ENCODE measurements around the gene SLC40A1. TPM values are rescaled to one million over a fixed set of nuclear protein-coding genes. Genes with fewer than 3 reads are reported as not detected.

SLC40A1 gene
- total and polyA plus RNA-seq, 2 of the 13 experiments (the other 11 are each of a cell fraction or from before 2014, with no cell fraction given), result 10.6 to 24.9 TPM

DNA sequence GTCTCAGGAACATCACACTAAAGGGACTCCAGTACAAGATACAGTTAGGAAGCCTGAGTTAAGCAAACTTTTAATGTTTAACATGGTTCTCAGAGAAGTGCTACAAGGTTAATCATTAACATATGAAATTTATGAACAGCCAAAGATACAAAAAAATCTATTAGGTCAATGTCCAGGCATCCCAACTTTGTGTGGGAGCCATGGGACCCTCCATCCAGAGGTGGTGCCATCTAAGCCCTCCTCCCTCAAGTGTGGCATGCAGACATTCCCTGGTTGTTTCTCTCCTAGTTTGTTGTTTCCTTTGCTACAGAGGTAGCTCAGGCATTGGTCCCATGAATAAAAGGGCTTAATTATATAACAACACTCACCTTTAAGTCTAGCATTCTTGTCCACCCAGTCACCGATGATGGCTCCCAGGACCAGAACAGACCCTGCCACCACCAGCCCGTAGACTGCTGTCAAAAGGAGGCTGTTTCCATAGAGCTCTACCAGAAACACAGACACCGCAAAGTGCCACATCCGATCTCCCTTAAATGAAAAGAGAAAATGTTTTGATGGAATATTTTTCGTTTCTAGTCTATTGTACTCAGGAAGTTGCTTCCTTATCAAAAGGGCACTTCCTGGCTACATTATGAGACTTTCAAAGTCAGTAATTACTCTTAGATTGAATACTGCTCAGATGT is 5.7 kb downstream of the SLC40A1 start:
- Histone ChIP-seq H3K4me2 (ENCODE audit: low read depth, low read length) (peak overlapping the region; percentile 20; the same call in 1 of the 2 replicates), H3K36me3 (replicated peaks in 1 of 2; ENCODE audit: control insufficient read depth in 1 of 2, insufficient read depth in 2 of 2, low read length in 2 of 2) (peaks cover 8 to 22% of the 10 kb centered on the region in 2 experiments; a peak in 4 of 5 replicates), H3K4me1 (ENCODE audit: insufficient read depth, low read length) (peaks cover 75% of the 10 kb centered on the region), H3K4me3 (replicated peaks in 1 of 3; ENCODE audit: insufficient read depth in 1 of 3, low read depth in 2 of 3, low read length in 3 of 3) (no peak overlapping the region), H4K20me1 (ENCODE audit: insufficient read depth, low read length) (no peaks in the 10 kb centered on the region), H3K27ac (ENCODE audit: extremely low read length, insufficient read depth, low read length) (peak overlapping the region; percentile 5), H3K9ac (ENCODE audit: insufficient read depth, low read depth, low read length) (no peak overlapping the region), H3K9me3 (ENCODE audit: low read length) (no peaks in the 10 kb centered on the region), H2AFZ (ENCODE audit: low read length) (no peak overlapping the region), H3K27me3 (ENCODE audit: control insufficient read depth in 1 of 2, insufficient read depth in 2 of 2, low read length in 2 of 2) (no peaks in the 10 kb centered on the region), H3K79me2 (ENCODE audit: insufficient read depth, low read length) (peaks cover 2% of the 10 kb centered on the region)
- ATAC-seq, result peak; percentile 96
- in situ Hi-C loops (cut with HindIII; ENCODE audit: extremely low pct_ligation_motif_present, low pct_unique_long_range_greater_than_20kb), result no loop called here
- 77% methylated on average over 5 of the region's 5 CpGs for WGBS (ENCODE audit: low lambda C conversion rate)
- CTCF ChIA-PET (ENCODE audit: low intra/inter-chr PET ratio, low total read pairs), result no interaction called here
- no TSS peak for BruUV-seq (replicated peaks)
- peak; percentile 72 for FAIRE-seq
- peak; percentile 76 for DNase-seq (ENCODE audit: low spot score)
- POLR2A ChIA-PET, result interaction anchor here (1.0 kb wide), 2 partner anchors 93 to 134 kb away, joined by 3 read pairs; no protein-coding TSS in a partner anchor
- intact Hi-C loops (cut with micrococcal nuclease; ENCODE audit: unreplicated experiment), result loop anchor here (2.0 kb wide), 1 partner anchor 22 kb away; no protein-coding TSS in a partner anchor
- TF ChIP-seq HNF1A (IDR thresholded peaks at IDR 0.05; ENCODE audit: low read depth) (peak; percentile 90), HNF1A (CRISPR knock-in tag; IDR thresholded peaks at IDR 0.05; ENCODE audit: borderline replicate concordance) (peak; percentile 96), ZBTB3 (CRISPR knock-in tag; IDR thresholded peaks at IDR 0.05; ENCODE audit: borderline replicate concordance, low read depth) (no peak), ATF1 (CRISPR knock-in tag; IDR thresholded peaks at IDR 0.05) (no peak), TSC22D2 (CRISPR knock-in tag; IDR thresholded peaks at IDR 0.05; ENCODE audit: borderline replicate concordance) (no peak), ZNF644 (CRISPR knock-in tag; IDR thresholded peaks at IDR 0.05; ENCODE audit: low read depth) (peak; percentile 65; the same call in 1 of the 2 replicates), ZNF740 (CRISPR knock-in tag; IDR thresholded peaks at IDR 0.05) (no peak), NCOR1 (IDR thresholded peaks at IDR 0.05; ENCODE audit: borderline replicate concordance, low read length) (peak; percentile 77; the same call in 1 of the 2 replicates), ZSCAN21 (CRISPR knock-in tag; IDR thresholded peaks at IDR 0.05; ENCODE audit: borderline replicate concordance) (no peak), ZFP91 (CRISPR knock-in tag; IDR thresholded peaks at IDR 0.05; ENCODE audit: borderline replicate concordance) (no peak), AFF4 (CRISPR knock-in tag; IDR thresholded peaks at IDR 0.05) (no peak), ZNF777 (CRISPR knock-in tag; IDR thresholded peaks at IDR 0.05) (0 out of 2 replicates have a peak, but pooled peaks have one; percentile 27), MEIS2 (CRISPR knock-in tag; IDR thresholded peaks at IDR 0.05) (no peak), ZFP1 (CRISPR knock-in tag; IDR thresholded peaks at IDR 0.05) (no peak)
